GM21367 (cell line): ENCODE data around the gene RBM20.
"Not testable (repeated sequence)": the region's sequence is repeated elsewhere in the genome, so short reads cannot be mapped to it uniquely, and the experiment has no call there.

ENCODE experiments used
- ATAC-seq: cut with Tn5 transposase; IDR thresholded peaks from one replicate; pipeline ENCODE4 v1.9.1; 2021; ENCODE audit not compliant: unreplicated experiment

The RBM20 gene

DNA sequence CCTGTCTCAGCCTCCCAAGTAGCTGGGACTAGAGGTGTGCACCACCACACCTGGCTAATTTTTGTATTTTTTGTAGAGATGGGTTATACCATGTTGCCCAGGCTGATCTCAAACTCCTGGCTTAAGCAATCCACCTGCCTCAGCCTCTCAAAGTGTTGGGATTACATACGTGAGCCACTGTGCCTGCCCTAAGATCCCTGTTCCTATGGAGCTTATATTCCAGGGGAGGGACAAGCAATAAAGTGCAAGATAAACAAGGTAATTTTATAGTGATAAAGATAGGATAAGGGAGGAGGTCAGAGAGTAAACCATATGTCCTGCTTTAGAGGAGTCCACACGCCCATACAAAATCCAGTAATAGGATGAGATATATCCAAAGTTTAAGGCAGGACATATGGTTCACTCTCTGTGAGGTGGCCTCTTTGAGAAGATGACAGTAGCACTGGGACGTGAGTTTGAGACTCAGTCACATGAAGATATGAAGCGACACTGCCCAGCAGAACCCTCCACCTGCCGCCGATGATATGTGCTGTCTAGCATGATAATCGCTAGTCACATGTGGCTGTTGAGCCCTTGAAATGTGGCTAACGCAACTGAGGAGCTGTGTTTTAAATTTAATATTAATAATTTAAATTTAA, 114.1 kb downstream of the RBM20 start:
- ATAC-seq: no peak

DNA sequence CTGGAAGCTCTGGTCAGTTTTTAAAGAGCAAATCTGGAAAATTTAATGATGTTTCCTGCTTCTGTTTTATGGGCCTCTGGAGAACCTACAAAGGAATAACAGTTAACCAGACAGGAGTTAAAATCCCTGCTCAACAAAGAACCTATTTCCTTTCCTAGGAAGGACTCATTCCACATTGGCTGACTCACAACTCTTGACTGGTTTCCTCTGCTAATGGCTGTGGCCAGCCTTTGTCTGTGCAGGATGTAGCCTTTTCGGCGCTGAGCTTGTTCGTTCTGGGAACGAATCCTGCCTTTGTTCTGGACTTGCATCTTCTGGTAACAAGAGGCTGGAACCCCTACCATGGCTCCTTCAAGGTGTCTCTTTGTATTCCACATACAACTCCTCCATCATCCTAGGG, 114.8 kb downstream of the RBM20 start:
- ATAC-seq: no peak

DNA sequence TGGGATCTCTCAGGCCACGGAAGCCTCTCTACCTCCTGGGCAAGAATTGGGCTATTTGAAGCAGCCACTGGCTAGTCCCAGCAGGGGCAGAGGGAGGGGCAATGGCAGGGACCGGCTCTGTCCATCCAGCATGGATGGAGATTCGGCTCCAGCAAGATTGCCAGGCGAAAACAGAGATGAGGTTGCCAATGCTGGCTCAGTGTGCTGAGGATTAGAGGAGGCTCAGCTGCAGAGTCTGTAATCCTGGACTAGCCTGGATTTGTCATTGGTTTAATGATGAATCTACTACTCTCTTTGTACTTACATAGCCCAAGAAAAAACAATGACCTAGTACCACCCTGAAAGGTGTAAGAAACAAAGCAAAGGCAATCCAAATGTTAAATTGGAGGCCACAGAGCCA, 115.4 kb downstream of the RBM20 start:
- ATAC-seq: no peak

DNA sequence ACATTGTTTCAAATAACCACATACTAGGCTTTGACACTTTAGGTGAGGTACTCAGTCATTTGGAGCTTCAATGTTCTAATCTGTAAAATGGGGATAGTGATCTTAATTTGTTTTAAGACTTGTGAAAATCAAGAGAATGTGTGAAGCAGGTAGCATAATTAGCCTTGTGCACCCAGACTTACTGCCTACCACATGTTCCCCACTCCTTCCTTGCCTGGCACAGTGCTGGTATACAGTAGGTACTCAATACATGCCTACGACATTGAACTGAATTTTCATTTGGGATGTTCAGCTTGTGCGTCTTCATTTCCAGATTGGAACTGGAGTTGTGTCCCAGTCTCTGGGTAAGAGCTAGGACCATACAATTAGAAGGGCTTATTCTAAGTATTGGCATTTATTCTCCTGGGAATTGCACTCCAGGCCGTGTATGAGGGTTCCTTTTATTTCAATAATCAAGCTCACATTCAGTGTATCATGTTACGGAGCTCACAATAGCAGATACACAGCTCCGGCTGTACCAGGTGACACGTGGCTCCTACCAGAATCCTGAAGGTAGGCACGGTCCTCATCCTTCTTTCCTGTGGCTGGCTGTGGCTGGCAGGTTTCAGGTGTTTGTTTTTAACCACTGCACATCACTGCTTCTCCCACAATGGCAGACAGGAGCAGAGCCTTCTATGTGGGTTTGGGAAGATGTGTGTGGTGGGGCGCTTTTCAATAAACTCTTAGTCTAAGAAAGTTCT, 118.1 kb downstream of the RBM20 start:
- ATAC-seq: no peak

DNA sequence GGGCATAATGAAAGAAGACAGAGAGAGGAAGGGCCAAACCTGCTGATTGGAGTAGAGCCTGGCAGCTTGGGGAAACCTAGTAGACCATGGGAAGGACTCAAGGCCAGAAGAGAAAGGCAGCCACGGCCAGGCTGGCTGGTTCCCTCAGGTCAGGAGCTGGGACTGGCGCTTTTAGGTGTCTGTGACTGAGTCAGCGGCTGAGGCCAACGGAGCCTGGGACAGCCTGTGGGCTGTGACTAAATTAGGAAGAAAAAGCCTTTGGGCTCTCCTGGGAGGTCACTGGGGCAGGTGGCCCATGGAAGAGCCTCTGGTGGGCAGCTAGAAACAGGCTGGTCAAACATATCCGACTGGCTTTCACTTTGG, 118.7 kb downstream of the RBM20 start:
- no peak for ATAC-seq

DNA sequence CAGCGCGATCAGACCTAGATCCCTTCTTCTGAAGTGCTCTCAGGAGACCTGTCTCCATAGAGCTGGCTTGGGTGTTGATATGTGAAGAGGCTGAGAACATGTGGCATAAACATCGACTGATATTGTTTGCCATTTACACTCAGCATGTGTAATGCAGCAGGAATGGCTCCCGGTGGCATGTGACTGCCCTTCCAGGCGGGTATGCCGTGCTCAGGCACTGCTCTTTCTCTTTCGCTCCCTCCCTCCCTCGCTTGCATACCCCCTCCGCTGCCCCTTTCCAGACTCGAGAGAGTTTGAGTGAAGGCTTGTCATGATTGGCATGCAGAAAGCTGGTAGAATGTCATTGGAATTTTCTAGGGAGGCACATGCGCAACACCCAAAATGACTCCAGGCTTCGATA, 120.2 kb downstream of the RBM20 start:
- no peak for ATAC-seq

DNA sequence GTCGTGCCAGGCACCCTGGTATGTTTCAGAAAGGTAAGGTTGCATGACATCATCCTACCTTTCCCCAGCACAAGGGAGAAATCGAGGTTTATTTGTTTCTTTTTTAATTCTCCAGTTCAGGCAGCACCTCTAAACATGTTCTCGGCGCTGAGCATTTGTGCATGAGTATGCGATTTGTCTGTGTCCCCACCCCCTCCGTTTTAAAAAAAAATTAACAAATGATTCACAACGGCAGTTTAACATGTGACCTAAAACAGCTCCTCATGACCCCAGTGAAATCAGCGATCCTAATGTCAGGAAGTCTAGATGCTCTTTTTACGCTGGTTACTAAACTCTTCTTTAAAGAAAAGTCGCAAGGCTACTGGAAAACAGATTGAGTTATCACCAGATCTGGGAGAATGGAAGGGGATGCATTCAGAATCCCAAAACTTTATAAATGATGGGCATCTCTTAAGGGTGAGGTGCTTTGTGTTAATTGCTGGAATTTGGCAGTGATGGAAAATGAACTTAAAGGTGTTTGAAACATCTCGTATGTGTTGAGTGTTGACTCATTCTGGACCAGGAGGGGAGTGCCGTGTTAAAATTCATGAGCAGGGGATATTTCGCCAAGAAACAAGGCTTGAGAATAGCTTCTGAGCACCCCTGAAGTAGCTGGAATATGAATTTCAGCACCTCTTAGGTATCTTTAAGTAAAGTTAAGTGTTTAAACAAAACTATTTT, 120.8 kb downstream of the RBM20 start:
- ATAC-seq: no peak

DNA sequence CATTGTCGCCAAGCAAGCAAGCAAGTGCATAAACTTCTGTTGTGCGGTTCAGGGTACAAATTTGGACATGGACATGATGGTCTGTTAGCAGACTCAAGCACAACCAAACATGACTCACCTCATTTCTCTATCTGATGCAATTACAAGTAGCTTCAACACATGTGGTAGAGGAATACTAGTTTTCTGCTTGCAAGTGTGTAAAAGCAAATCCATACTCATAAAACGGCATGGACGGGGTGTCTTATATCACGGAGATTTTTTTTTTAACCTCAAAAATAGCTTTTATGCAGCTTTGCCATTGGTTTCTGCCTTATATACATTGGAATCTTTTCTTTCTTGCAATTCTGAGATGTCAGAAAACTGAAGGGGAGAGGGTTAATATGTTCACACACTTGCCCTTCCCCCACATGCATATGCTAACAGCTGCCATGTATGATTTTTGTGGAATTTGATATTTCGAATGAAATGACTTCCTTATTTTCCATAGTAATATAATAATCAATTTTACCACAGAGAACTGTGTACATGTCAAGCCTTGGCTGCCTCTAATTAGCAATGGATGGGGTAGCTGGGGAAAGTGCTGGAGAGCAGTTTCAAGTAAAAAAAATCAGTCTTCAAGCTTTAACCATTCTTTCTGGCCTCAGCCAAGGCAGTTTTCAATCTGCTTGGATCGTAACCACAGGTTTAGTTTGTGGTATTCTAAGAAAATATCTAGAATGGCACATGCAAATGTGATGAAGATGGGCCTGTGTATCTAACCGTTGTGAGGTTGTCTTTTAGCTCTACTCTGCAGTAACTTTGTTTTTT, 121.6 kb downstream of the RBM20 start:
- no peak for ATAC-seq

DNA sequence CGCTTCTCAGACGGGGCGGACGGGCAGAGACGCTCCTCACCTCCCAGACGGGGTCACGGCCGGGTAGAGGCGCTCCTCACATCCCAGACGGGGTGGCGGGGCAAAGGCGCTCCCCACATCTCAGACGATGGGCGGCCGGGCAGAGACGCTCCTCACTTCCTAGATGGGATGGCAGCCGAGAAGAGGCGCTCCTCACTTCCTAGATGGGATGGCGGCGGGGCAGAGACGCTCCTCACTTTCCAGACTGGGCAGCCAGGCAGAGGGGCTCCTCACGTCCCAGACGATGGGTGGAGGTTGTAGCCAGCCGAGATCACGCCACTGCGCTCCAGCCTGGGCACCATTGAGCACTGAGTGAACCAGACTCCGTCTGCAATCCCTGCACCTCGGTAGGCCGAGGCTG, 123.5 kb downstream of the RBM20 start:
- not testable (repeated sequence) for ATAC-seq

DNA sequence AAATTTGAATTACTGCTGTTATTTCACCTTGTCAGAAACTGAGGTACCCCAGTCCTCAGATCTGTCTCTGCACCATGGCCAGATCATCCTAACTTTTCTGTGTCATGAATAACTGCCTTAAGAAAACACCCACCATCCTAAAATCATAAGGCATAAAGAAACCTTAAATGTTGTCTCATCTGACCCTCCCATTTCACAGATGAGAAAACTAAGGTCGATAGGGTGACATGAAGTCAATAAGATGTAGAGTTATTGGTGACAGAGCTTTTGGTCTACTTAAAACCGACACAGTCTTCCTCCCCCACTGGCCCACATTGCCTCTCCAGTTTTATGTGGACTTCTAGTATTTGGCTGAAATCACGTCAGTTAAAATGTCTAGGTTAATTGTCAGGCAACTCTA, 126.1 kb downstream of the RBM20 start:
- no peak for ATAC-seq

DNA sequence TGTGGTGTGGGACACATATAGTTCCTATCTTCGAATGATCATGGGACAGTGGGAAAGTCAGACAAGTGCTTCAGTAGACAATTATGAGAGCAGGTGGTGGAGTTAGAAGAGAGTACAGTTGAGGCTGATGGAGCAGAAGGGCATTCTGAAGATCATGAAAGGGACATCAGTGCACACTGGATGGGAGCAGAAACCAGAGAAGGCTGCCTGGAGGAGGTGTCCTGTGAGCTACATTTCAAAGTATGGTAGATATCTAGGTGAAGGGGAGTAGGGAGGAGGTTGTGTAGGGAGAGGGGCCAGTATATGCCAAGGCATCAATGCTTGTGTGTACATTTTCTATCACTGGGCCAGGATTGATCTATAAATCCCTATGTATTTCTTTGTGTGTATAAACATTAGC, 127.3 kb downstream of the RBM20 start:
- ATAC-seq: no peak

DNA sequence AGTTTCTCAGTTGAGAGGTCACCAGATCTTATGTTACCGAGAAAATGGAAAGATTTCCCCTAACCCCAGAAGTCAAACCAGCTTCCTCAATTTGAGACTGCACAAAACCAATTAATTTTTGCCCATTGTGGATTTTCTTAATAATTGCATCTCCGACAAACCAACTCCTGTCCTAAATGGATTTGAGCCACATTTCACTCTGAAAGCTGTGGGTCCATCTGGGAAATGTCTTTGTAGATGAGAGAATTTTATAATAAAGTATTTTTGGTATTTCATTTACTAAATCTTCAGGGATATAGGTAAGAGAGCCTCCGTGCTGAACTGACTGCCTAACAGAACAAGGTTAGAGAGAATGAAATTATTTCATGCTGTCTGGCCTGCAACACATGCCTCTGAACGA, 127.9 kb downstream of the RBM20 start:
- ATAC-seq: no peak

DNA sequence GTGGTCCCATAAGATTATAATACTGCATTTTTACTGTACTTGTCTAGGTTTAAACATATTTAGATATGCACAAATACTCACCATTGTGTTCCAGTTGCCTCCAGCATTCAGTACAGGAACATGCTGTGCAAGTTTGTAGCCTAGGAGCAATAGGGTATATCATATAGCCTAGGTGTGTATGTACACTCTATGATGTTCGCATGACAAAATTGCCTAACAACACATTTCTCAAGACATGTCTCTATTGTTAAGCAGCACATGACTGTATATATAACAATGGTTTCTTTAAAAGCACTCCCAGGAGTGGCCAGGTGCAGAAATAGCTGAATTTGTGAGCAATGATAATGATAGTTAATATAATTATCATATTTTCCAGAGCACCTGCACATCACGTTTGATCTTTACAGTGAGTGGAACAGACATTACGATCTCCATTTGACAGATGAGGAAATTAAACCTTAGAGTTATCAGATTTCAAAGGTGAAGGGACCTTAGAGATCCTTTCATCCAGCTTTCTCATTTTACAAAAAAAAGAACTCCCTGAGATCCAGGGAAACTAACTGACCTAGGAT, 128.4 kb downstream of the RBM20 start:
- ATAC-seq: no peak

DNA sequence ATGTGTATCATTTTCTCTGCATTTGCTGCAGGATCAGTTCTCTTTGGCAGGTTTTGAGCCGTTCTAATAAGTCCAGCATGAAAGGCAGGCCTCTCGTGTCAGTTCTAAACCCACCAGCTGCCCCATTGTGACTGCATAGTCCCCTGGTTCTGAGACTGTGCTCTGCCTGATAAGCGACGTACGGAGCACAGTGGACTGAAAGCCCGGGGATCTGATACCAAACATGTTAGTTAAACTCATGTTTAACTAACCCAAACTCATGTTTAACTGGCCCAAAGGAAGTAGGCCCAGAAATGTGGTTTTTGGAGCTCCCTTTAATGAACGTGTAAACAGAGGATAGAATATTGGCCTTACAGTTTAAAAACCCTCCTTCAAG, 129.5 kb downstream of the RBM20 start:
- ATAC-seq: no peak

DNA sequence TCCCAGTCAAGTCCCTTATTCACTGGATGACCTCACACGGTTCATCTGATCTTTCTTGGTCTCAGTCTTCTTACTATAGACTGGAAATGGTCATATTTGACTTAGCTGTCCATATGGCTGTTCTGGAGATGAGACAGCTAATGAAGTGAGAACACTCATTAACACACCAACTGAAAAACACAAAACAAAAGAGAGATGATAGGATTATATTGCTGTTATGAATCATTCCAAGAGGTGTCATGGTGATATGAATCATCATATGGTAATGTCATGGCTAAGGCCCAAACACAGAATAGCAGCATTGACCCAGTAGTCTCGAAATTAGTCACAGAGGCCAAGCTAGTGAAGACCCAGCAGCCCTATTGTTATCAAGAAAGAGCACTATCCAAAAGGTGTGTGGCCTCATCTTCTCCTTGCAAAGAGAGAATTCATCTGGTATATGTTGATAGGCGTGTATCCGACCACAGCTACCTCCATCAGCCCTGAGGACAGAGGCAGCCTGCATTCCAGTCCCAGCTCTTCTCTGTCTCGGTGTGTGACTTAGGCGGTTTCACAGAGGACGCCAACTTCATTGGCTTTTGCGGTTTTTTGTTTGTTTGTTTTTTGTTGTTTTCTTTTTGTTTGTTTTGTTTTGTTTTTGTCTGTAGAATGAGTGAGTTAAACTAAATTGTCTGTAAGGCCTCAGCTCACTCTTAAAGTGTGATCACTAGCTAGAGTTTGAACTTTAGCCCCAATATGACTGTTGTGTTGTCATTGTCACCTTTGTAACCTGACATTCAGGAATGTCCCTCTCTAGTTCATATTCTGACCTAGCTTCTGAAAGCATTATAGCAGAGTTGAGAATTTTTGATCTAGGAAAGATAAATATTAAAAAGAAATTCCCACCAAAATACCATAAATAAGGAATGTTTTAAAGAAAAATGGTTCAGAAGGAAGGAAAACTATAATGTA, 130.2 kb downstream of the RBM20 start:
- peak; percentile 96 for ATAC-seq

DNA sequence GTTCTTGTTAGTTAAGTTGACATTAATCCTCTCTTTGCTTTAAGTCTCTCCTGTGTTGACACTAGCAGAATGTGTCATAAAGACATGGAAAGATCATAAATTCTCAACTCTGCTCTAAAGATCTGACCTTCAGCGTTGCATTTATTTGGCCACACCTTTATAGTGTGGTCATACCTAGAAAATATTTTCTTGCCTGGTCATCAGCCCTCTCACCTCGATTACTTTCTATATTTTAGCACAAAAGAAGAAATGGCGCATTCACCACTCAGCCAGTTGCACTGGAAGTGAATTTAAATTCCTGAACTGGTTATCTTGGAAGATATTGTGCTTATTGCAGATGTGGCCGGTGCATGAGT, 130.9 kb downstream of the RBM20 start:
- ATAC-seq: no peak

DNA sequence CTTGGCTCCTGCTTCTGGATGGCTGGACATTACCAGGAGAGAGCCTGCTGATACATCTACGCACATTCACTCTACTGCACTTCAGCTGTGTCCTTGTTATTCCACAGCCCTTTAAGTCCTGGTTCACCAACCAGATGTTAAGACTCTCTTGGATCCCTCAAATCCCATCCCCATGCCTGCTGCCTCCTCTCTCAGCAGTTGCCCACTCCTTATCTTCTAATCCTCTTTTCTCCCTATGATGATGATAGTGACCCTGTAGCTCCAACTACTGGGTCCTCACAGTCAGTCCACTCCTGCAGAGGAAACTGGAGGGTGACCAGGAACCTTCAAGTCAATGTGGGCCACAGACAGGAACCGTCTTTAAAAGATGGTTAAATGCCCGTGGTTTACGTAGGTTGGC, 131.3 kb downstream of the RBM20 start:
- ATAC-seq: no peak

DNA sequence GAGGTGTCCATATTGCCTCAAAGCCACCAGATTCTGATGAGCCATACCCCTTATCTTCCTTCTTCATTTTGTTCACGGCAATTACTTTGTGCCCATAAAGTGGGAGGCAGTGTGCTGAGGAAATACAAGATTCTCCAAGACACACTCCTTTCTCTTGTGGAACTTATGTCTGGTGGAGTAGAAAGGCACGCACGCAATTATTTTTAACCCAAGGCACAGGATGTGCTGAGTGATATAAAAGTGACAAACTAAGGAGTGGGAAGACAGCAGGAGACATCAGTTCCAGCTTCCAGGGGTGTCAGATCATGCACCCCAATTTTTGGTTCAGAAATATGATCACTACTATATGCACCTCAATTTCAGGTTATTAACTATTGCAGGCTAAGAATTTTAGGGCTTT, 132.9 kb downstream of the RBM20 start:
- no peak for ATAC-seq

DNA sequence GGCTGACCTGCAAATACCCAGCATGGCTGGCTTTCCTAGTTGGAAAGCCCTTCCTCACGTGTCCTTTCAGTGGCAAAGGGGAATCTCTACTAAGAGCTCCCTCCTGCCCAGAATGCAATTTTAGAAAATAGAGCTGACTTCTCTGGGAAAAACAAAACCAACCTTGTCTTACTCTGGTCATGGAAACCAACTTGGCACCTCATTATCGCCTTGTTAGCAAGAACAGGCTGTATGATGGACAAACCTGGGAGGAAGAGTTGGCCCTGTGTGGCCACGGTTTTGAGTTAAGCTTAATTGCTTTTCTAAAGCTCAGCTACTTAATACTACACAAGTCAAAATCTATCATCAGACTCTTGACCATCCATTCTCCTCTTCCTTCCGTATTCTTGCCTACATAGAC, 133.5 kb downstream of the RBM20 start:
- no peak for ATAC-seq

DNA sequence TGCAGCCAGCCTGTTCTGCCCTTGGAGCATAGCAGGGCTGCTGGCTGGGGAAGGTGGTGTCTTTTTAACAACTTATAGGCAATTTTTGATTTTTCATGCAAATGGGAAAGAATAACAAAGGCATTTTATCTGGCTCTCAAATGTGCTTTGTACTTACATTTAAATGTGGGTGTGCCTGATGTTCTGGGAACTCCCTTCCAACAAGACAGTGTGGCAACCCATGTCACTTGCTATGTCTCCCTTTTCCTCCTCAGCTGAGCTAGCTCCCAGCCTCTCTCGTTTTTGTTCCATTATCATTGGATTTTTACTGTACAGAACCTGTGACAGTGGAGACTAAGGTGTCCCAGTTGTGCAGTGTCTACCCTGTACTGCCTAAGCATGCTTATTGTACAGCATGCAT, 134.1 kb downstream of the RBM20 start:
- no peak for ATAC-seq
